Neural progenitor cell (in vitro differentiated cells): ENCODE measurements around the gene TPCN1. TPM values are rescaled to one million over a fixed set of nuclear protein-coding genes. Genes with fewer than 3 reads are reported as not detected.
A peak's percentile ranks its signal among the peaks of the same experiment; 100 is the strongest.

ENCODE experiments used
- DNase-seq: peaks from one replicate; pipeline ENCODE4 v3.0.0-alpha.2; 2016; ENCODE audit warnings: low spot score
- H2AFZ ChIP-seq: fragments of 200-600 bp; sonication (generic); replicated peaks from 2 replicates; pipeline ENCODE4 v1.6.1; 2016; ENCODE audit warnings: antibody characterized with exemption
- H3F3A ChIP-seq: fragments of 200-600 bp; sonication (generic); 2 replicates; pipeline ENCODE4 v1.6.1; 2016; ENCODE audit warnings: antibody characterized with exemption, low read depth
- H3K27ac ChIP-seq: fragments of 200-600 bp; sonication (generic); 2 replicates; pipeline ENCODE4 v1.5.1; 2016; ENCODE audit warnings: mild to moderate bottlenecking
- H3K27me3 ChIP-seq: fragments of 200-600 bp; sonication (generic); 2 replicates; pipeline ENCODE4 v1.6.1; 2016; ENCODE audit warnings: mild to moderate bottlenecking, moderate library complexity
- H3K36me3 ChIP-seq: fragments of 200-600 bp; sonication (generic); 2 replicates; pipeline ENCODE4 v1.5.1; 2016
- H3K4me1 ChIP-seq: fragments of 200-600 bp; sonication (generic); 2 replicates; pipeline ENCODE4 v1.6.1; 2016; ENCODE audit warnings: mixed run types
- H3K4me2 ChIP-seq: fragments of 200-600 bp; sonication (generic); 2 replicates; pipeline ENCODE4 v1.6.1; 2016
- H3K4me3 ChIP-seq: fragments of 200-600 bp; sonication (generic); 2 replicates; pipeline ENCODE4 v1.5.1; 2016
- H3K79me2 ChIP-seq: fragments of 200-600 bp; sonication (generic); 2 replicates; pipeline ENCODE4 v1.6.1; 2016; ENCODE audit warnings: low read depth
- H3K9ac ChIP-seq: fragments of 200-600 bp; sonication (generic); 2 replicates; pipeline ENCODE4 v1.6.1; 2016
- H3K9me3 ChIP-seq: fragments of 200-600 bp; sonication (generic); 2 replicates; pipeline ENCODE4 v1.5.1; 2016; ENCODE audit warnings: low read depth
- H4K20me1 ChIP-seq: fragments of 200-600 bp; sonication (generic); 2 replicates; pipeline ENCODE4 v1.6.1; 2016; ENCODE audit warnings: low read depth
- H3K27ac Mint-ChIP-seq: 3 replicates; pipeline ENCODE4 v1.8.0; 2021; ENCODE audit warnings: mixed read lengths
- H3K27me3 Mint-ChIP-seq: 2 replicates; pipeline ENCODE4 v1.8.0; 2022; ENCODE audit warnings: low read depth, mild to moderate bottlenecking, inconsistent platforms, moderate library complexity, mixed read lengths; ENCODE audit not compliant: insufficient read depth
- H3K36me3 Mint-ChIP-seq: 3 replicates; pipeline ENCODE4 v1.8.0; 2021; ENCODE audit warnings: mixed read lengths
- H3K4me1 Mint-ChIP-seq: 3 replicates; pipeline ENCODE4 v1.8.0; 2021; ENCODE audit warnings: mixed read lengths
- H3K4me3 Mint-ChIP-seq: 3 replicates; pipeline ENCODE4 v1.8.0; 2021; ENCODE audit warnings: mild to moderate bottlenecking, moderate library complexity, mixed read lengths
- H3K9me3 Mint-ChIP-seq: 3 replicates; pipeline ENCODE4 v1.8.0; 2020; ENCODE audit warnings: mixed read lengths
- EZH2 ChIP-seq: fragments of 200-600 bp; sonication (generic); IDR thresholded peaks from 2 replicates; pipeline ENCODE4 v1.6.1; 2017; ENCODE audit warnings: antibody characterized with exemption, mild to moderate bottlenecking, moderate library complexity
- EZH2phosphoT487 ChIP-seq: fragments of 200-600 bp; sonication (generic); IDR thresholded peaks from 2 replicates; pipeline ENCODE4 v1.6.1; 2017; ENCODE audit warnings: antibody characterized with exemption
- total RNA-seq: library from RNA; depleted of rRNA; stranded (reverse); fragments of >200 nt; gene quantifications from 2 replicates; pipeline ENCODE4 v1.2.3, GENCODE V29; 2015; ENCODE audit warnings: low replicate concordance
- TF ChIP-seq, protein P1 (sequence below): fragments of 200-600 bp; sonication (generic); IDR thresholded peaks from 2 replicates; pipeline ENCODE4 v1.5.1; 2017; ENCODE audit warnings: antibody characterized with exemption, mild to moderate bottlenecking

TPCN1 gene
- total RNA-seq, 1 donor from 2014 or later, result 12.2 TPM

DNA sequence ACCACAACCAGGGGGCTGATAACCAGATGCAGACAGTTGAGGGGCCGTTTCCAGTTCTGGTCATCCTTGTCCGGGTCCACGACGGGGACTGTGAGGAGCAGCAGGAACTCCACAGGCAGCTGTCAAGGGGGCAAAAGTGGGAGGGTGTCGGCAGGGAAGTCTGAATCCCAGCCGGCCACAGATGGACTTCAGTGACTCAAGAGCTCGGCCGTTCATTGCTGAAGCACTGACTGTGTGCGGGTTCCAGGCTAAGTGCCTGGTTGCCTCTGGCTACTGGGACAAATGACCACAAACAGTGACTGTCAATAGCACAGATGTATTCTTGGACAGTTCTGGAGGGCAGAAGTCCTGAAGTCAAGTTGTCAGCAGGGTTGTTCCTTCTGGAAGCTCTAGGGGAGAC is 94.1 kb downstream of the TPCN1 start:
- H3K36me3 ChIP-seq, result no peaks in the 10 kb centered on the region
- H3K79me2 ChIP-seq, result no peaks in the 10 kb centered on the region
- Mint-ChIP-seq H3K4me3 (no peak overlapping the region), H3K4me1 (peaks cover 8% of the 10 kb centered on the region), H3K36me3 (peaks cover 16% of the 10 kb centered on the region), H3K27me3 (peaks cover 13% of the 10 kb centered on the region), H3K9me3 (peaks cover 2% of the 10 kb centered on the region), H3K27ac (peak overlapping the region; percentile 50)
- peaks cover 20% of the 10 kb centered on the region for H3F3A ChIP-seq
- no peaks in the 10 kb centered on the region for H3K27me3 ChIP-seq
- peaks cover 4% of the 10 kb centered on the region for H3K4me1 ChIP-seq
- DNase-seq, result no peak
- no peaks in the 10 kb centered on the region for H4K20me1 ChIP-seq
- H3K27ac ChIP-seq, result no peak overlapping the region
- no peak overlapping the region for H3K4me2 ChIP-seq
- H2AFZ ChIP-seq, result no peak overlapping the region
- H3K4me3 ChIP-seq, result no peak overlapping the region
- no peak overlapping the region for H3K9ac ChIP-seq
- TF ChIP-seq EZH2 (no peak), EZH2phosphoT487 (no peak)
- TF ChIP-seq, protein P1, sequence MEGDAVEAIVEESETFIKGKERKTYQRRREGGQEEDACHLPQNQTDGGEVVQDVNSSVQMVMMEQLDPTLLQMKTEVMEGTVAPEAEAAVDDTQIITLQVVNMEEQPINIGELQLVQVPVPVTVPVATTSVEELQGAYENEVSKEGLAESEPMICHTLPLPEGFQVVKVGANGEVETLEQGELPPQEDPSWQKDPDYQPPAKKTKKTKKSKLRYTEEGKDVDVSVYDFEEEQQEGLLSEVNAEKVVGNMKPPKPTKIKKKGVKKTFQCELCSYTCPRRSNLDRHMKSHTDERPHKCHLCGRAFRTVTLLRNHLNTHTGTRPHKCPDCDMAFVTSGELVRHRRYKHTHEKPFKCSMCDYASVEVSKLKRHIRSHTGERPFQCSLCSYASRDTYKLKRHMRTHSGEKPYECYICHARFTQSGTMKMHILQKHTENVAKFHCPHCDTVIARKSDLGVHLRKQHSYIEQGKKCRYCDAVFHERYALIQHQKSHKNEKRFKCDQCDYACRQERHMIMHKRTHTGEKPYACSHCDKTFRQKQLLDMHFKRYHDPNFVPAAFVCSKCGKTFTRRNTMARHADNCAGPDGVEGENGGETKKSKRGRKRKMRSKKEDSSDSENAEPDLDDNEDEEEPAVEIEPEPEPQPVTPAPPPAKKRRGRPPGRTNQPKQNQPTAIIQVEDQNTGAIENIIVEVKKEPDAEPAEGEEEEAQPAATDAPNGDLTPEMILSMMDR, result no peak
- no peaks in the 10 kb centered on the region for H3K9me3 ChIP-seq

DNA sequence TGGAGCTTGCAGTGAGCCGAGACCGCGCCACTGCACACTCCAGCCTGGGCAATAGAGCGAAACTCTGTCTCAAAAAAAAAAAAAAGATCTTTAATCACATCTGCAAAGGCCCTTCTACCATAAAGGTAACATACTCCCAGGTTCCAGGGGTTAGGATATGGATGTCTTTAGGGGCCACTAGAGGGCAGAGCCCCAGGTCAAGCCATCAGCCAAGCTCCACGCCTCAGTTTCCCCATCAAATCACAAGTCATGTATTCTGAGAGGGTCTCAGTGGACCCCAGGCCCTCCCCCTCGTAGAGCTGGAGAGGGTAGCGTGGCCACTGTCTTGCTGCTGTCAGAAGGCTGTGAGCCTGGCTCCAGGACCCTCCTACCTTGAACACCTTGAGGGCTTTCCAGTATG is 94.9 kb downstream of the TPCN1 start:
- no peak overlapping the region for H3K27ac Mint-ChIP-seq

DNA sequence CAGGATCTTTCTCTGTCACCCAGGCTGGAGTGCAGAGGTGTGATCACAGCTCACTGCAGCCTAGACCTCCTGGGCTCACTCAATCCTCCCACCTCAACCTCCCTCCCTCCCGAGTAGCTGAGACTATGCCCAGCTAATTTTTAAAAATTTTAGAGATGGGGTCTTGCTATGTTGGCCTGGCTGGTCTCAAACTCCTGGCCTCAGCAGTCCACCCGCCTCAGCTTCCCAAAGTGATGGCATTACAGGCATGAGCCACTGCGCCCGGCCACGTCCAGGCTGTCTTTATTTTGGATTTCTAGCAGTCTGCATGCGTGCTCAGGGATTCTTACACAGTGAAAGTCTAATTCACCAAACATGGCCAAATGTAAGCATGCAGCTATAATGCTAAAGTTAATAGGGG is 95.9 kb downstream of the TPCN1 start:
- Histone ChIP-seq H3K4me2 (no peak overlapping the region), H4K20me1 (no peaks in the 10 kb centered on the region), H3K9me3 (no peaks in the 10 kb centered on the region), H3K27ac (no peak overlapping the region), H2AFZ (no peak overlapping the region), H3F3A (peaks cover 20% of the 10 kb centered on the region), H3K79me2 (no peaks in the 10 kb centered on the region), H3K4me1 (peaks cover 4% of the 10 kb centered on the region), H3K4me3 (no peak overlapping the region), H3K27me3 (no peaks in the 10 kb centered on the region), H3K36me3 (no peaks in the 10 kb centered on the region), H3K9ac (no peak overlapping the region)
- Mint-ChIP-seq H3K4me3 (no peak overlapping the region), H3K36me3 (peaks cover 11% of the 10 kb centered on the region), H3K27ac (no peak overlapping the region), H3K27me3 (peaks cover 13% of the 10 kb centered on the region), H3K4me1 (peaks cover 8% of the 10 kb centered on the region), H3K9me3 (peaks cover 4% of the 10 kb centered on the region)
- TF ChIP-seq EZH2, result no peak
- no peak for TF ChIP-seq EZH2phosphoT487
- TF ChIP-seq, protein P1, result no peak
- no peak for DNase-seq

More for the DNA sequence above, 94.9 kb downstream of the TPCN1 start:
- Histone ChIP-seq H3K79me2 (no peaks in the 10 kb centered on the region), H4K20me1 (no peaks in the 10 kb centered on the region), H3K9me3 (no peaks in the 10 kb centered on the region), H3K27ac (no peak overlapping the region), H3K4me3 (no peak overlapping the region), H3K27me3 (no peaks in the 10 kb centered on the region), H3K4me2 (no peak overlapping the region), H3K4me1 (peaks cover 4% of the 10 kb centered on the region), H3K36me3 (no peaks in the 10 kb centered on the region), H2AFZ (no peak overlapping the region), H3F3A (peaks cover 20% of the 10 kb centered on the region), H3K9ac (no peak overlapping the region)
- DNase-seq, result no peak
- H3K4me1 Mint-ChIP-seq, result peaks cover 8% of the 10 kb centered on the region
- H3K4me3 Mint-ChIP-seq, result no peak overlapping the region
- peaks cover 13% of the 10 kb centered on the region for H3K27me3 Mint-ChIP-seq
- peaks cover 13% of the 10 kb centered on the region for H3K36me3 Mint-ChIP-seq
- peaks cover 4% of the 10 kb centered on the region for H3K9me3 Mint-ChIP-seq
- TF ChIP-seq EZH2phosphoT487, result no peak
- TF ChIP-seq, protein P1, result peak; percentile 20
